HG03565 (cell line): ENCODE data around the gene PER2.

Source experiments
- ATAC-seq: cut with Tn5 transposase; IDR thresholded peaks from one replicate; pipeline ENCODE4 v1.9.1; 2021; ENCODE audit warnings: mild to moderate bottlenecking, moderate library complexity; ENCODE audit not compliant: unreplicated experiment

Gene PER2

DNA sequence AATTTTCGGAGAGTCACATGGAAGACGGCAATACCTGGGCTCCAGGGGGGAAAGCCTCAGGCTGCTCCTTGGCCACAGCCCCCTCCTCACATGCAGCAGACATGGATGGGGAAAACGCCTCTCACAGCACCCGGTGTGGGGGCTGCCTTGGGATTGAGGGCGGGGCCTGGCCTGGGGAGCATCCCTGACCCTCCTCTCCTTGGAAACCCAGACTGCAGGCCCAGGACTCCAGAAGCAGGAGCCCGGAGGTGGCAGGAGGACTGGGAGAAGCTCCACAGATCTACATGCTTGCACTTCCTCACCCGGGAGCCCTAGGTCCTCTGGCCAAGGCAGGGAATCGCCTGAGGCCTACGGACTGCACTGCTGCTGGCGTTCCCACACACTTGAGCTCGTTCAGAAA lies 36.4 kb downstream of the PER2 start:
- no peak for ATAC-seq

DNA sequence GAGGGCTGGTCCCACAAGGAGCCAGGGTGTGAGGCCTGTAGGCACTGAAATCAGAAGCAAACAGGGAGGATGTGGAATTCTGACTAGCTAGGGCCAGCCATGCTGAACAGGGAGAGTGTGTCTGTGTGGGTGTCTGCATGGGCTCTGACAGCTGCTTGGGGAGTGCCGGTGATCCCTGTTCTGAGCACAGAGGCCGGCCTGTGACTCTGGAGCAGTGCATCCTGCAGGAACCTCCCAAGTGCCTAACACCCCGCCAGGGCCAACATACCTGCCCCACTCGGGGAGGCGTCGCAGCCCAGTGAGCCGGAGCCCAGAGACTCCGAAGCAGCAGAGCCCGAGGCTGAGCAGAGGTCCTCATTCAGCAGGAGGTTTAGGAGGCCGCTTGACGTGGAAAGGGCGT lies 37.1 kb downstream of the PER2 start:
- ATAC-seq, result no peak

DNA sequence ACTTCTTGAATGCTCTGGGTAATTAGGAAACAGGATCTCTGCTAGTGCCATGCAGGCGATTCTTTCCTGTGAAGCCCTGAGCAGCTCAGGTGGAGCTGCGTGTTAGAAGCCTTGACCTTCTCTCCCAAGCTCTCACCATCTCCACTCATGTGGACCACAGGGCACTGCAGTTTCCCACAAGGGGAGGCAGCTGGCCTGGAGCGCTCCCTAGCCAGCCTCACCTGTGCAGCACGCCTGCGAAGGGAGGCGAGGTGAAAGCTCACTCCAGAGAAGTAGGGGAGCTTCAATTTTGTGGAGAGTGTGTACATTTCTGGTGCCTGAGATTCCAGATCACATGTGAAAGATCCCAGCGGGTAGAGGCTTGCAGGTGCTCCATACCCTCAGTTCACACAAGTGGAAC lies 37.5 kb downstream of the PER2 start:
- no peak for ATAC-seq

DNA sequence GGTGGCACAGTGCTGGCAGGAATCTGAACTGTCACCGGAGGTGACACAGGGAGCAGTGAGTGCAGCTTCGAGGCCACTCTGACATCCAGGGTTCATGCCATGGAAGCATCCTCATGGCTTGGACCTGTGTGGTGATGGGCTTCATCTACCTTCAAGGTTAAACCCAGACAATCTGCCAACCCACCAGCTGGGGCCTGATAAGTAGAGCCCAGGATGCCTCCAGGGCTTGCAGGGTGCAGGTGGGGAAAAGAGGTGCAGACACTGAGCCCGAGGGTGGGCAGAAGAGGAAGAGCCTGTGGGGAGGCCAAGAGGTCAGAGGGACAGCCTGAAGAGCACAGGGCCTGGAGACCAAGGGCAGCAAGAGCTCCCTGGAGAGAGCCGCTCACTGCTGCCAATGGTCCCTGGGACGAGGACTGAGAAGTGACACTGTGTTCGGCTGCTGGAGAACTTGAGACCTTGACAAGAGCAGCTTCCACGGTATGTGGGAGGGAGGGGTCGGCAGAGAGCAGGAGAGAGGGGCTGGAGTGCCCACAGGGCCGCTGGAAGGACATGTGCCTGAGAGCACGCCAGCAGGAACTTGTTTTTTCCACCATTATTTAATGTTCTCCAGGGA lies 40.5 kb downstream of the PER2 start:
- ATAC-seq, result no peak

DNA sequence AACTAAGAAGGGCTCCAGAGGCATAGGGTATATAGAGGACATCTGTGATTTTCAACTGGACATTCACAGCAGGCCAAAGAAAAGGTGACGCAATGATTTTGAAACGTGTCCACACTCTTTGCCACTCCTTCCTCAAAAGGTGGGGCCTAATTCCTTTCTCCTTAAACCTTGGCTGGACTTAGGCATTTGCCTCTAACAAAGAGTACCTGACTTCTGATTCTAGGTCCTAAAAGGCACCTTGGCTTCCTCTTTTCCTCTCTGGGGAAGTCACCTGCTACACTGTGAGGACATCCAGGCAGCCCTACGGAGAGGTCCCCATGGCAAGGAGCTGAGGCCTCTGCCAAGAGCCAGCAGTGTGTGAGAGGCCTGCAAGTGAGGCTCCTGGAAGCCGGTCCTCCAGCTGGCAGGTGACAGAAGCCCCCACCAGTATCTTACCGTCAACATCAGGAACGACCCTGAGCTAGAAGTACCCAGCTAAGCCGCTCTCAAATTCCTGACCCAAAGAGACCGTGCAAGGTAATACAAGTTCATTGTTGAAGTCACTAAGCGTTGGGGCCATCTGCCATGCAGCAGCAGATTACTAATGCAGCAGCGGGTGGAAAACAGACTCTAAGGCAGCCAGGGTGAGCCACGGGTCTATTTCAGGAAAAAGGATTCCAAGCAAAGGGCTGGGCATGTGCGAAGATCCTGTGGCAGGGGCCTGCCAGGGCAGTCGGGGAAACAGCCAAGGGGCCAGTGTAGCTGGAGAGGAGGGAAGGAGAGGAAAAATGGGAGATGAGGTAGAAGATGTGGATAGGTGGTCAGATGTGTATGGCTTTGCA lies 41.2 kb downstream of the PER2 start:
- ATAC-seq, result no peak

DNA sequence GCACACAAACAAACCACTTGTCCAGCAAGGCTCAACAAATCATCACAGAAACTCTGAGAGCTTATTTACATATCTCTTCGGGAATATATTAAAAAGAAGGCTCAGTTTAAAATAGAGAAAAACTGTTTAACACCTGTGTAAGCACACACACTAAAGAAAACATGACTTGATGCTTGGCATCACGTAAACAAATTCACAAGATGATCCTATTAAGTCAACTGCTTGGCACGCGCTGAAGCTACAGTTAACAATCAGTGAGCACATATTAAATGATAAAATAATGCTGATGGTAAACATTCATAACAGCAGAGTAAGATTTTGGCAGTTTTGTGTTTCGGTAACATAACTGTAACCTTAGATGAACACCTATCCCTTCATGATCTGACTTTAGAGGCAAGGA lies 44.3 kb downstream of the PER2 start:
- no peak for ATAC-seq

DNA sequence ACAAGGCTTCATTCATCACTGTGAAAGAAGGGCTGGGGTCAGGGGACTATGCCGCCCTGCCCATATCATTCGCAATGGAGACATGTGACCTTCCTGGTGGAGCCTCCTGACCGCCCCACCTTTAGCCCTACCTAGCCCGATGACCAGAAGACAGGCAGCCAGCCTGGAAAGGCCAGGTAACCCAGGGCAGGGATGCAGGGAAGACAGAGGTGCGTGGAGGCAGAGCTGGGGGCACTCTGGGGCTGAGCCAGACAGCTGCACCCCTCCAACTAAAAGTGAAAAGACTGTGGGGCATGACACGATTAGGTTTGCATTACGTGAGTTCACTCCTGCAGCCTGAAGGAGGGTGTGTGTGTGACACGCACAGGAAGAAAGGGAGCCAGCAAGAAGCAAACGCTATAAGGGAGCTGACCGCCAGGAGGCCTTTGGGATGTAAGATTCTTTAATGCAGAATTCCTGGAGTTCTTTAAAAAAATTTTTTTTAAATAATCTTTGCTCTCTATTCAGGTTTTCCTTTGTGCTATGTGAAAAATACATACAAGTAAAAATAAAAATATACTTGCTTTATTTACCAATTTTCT lies 44.8 kb downstream of the PER2 start:
- ATAC-seq, result no peak

DNA sequence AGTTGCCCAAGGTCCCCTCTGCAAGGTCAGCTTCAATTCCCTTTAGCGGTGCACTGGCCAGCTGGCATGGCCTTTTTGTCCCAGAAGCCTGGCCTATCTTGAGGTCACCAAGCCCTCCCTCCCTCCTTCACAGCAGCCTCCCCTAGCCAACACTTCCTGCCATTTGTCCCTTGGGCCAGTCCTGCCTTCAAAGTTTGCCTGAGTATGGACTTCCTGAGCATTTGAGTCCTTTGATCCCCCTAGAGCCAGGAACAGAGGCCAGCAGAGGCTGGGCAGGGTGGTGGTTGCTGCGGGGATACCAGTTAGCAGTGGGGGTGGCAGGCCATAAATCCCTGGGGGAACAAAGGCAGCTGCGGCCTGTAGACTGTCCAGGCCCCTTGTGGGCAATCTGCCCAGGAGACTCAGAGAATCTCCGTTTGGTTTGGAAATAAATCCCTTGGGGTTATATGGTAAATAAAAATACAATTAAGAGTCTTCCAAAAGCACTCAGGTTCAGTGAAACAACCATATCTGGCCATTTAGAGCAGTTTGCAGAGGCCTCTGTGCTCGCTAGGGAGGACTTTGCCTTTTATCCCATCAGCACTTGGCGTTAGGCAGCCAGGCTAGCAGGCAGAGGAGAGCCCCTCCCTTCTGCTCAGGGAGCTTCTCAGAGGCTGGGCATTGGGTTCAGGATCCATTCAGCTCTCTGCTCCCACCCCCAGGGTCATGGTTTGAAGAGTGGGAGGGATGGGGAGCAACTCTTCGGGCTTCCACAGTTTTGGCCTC lies 45.5 kb downstream of the PER2 start:
- no peak for ATAC-seq

DNA sequence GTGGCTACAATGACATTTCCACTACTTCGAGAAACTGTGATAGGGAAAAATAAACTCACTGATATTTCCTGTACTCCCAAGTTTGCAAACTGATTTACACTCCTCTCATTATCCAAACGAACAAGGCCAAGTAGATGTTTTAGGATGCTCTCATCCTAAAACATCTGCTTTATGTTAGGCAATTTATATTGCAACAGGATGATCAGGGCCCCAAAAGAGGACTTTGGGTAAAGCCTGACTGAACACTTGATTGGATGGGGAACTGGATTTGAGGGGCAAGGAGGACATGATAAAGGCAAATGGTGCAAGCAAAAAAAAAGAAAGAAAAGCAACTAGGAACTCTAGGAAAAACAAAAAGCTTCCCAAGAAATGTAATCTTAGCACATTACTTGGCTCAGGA lies 46.4 kb downstream of the PER2 start:
- ATAC-seq, result no peak

DNA sequence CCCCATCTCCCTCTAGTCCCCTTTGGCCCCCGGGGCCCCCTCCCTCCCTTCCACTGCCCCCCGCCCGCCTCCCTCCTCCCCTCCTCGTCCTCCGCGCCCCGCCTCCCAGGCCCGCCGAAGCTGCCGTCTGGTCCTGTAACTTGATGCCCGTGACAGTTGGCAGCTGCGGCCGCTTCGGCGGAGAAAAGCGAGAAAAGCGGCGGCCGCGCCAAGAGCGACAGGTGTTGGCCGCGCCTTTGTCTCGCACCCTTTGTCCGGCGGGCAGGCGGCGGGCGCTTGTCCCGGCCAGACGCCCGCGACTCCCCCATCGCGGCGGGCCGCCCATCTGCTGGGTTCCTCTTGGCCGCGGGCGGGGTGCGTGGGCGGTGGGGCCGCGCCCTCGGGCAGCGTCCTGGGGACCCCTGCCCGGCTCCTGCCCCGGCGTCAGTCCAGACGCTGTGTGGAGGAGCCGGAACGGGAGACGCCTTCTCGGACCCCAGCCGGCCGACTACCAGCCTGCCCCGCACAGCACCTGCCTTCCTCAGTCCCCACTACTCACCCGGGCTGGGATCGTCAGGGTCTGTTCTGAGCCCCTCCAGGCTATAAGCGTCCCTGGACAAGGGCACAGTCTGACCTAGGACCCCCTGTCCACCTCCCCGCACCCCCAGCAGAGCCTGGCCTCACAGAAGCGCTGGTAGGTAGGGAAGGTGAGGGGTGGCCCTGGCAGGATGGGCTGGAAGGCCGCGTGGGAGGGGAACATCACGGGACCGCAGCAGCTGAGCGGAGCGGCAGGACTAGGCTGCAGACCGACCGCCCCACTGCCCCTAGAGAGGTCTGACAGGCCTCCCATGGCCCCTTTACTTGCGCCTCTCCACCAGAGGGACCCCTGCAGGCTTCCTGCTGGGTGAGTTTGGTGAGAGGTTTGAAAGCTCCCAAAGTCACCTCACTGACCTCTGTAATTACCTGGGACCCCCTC lies 47.4 kb downstream of the PER2 start:
- ATAC-seq, result no peak

DNA sequence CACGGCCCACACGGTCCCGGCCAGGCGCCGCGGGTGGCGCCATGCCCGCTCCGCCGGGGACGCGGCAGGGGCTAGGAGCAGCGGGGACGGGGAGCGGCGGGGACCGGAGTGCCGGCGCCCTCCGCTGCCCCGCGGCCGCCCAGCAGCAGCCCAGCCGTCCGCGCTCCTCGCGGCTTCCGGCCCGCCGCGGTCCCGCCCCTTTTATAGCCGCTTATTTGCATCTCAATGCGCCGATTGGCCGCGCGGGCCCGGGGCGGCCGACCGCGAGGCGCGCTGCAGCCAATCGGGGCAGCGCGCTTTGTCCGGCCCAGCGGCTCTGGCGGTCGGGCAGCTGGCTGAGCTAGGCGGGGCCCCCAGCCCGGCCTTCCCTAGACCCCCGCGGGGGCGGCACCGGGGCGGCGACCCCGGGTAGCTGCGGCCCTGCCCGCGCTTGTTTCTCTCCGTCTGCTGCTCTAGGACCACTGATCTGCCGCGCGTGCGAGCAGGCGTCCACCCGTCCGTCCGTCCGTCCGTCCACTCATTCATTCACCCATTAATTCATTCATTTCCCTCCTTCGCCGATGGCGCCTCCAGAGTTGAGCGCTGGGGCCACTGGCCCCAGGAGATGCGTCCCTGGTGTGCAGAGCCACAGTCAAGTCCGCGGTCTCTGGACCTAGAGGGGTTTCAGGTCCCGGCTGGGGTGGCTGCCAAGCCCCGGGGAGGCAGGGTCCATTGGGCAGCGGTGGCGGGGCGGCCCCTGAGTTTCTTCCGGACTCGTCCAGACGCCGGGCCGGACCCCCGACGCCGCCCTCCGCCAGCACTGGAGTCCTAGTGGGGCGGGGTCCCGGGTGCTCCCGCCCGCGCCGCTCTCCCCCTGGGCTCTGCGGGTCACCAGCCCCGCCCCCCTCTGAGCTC lies 48.3 kb downstream of the PER2 start, which contains the start of gene HES6:
HES6 (minus strand) TSS at position 176 of the 894 bp plus-strand sequence; CDS start at position 43, 133 bp downstream.
- ATAC-seq, result peak; percentile 85

DNA sequence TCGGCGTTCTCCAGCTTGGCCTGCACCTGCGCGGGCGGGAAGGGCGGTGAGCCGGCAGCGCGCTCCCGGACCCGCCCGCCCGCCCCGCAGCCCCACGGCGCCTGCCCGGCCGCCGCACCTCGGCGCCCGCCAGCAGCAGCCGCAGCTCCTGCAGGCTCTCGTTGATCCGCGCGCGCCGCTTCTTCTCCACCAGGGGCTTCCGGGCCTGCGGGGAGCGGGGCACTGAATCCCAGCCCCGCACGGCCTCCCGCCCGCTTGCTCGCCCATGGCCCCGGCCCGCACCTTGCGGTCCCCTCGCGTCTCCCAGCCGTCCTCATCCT lies 48.9 kb downstream of the PER2 start:
- no peak for ATAC-seq

DNA sequence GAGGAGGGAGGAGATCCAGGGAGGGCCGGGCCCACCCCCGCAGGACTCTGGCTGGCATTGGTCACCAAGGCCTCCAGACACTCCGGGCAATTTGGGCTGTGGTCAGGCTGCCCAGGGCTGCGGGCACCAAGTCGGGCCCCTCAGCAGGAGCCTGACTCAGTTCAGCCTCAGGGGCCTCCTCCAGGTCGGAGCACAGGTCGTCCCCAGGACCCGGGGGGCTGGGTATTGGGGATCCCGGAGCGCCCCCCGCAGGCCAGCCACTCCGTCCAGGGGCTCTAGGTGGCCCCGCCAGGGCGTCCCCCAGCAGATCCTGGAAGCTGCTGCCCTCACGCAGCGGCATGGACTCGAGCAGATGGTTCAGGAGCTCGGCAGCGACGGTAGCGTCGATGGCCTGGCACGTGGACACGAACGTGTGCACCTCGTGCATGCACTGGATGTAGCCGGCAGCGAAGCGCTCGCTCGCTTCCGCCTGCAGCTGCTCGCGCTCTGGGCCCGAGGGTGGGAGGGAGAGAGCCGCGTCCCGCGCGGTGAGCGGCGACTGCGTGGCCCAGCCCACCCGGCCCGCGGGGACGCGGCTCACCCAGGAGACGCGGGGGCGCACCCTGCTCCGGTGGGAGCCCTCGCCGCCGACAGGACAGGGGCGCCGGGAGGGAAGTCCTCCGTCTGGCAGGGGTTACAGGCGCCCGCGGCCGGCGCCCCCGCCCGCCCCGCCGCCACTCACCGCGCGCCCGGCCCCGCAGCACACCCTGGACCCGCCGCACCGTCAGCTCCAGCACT lies 49.5 kb downstream of the PER2 start:
- no peak for ATAC-seq

DNA sequence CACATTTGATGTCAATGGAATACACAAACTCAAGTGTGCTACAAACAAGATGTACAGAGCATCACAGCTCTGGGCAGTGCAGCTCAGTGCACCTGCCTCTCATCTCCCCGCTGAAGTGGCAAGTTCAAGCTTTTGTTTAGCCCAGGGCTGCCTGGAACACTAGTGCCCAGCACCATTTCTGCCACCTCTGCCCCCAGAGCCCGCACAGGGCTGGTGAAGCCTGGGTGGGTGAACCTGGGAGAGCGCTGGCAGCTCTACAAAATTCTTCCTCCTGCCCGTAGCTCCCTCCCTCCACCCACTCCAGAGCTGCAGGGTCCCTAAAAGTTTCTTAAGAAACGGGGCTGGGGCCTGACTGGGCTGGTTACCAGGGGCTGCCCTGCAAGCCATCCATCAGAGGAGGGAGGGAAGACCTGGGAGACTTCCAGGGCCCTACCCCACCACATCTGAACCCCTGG lies 50.1 kb downstream of the PER2 start:
- no peak for ATAC-seq

DNA sequence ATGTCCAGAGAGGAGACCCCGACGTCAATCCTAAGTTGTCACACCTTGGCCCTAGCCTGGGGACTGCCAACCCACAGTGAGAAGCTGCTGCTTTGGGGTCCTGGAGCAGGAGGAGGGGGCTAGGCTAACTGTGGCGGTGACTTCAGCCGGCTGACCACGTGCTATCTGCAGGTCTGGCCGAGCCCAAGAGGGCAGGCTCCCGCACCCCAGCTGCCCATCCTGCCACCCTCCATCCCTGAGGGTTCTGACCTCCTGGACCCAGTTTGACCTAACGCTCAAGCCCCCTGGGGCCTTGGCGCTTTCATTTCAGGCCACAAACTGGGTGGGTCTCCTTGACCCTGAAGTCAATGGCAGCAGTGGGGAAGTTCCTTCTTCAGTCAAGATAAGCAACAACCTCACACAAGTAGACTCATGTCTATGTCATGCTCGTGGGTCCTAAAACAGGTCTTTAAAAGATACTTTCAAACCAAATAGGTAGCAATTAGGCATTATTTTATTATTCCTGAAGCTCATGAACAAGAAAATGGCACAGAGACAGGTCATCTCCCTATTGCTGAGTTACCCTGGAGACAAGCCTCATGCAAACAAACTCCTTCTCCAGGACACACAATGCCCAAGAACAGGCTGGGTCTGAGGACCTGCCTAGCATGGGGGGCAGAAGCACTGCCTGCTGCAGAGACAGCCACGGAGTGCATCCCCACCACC lies 50.8 kb downstream of the PER2 start:
- no peak for ATAC-seq

DNA sequence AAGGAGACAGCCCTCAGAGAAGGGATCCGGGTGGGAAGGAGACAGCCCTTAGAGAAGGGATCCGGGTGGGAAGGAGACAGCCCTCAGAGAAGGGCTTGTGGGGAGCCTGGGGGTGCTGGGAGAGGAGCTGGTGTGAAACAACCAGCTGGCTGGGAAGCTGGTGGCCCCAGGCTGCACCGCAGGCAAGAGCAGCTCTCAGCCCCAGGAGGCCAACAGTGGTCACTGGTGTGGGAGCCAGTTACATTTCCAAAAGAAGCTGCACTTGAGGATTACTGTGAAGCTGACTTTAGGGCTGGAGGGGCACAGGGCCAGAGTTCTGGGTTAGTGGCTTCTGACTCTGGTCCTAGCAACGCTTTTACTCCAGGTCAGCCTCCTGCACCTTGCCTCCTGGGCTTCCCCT lies 51.8 kb downstream of the PER2 start:
- ATAC-seq, result no peak

DNA sequence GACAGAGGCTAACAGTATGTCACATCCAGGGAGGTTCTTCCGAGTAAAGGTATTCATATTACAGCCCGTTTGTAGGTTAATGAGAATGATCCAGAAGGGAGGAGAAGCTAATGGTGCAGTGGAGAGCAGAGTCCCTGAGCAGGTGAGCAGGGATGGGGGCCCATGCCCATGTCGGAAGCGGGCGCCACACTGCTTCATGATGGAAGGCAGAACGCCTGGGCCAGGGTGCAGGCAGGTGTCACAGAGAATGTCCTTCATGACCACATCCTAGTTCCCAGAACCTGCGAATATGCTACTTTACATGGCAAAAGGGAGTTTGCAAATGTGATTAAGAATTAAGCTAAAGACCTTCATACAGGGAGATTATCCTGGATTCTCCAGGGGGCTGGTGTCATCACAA lies 52.6 kb downstream of the PER2 start:
- ATAC-seq, result no peak

DNA sequence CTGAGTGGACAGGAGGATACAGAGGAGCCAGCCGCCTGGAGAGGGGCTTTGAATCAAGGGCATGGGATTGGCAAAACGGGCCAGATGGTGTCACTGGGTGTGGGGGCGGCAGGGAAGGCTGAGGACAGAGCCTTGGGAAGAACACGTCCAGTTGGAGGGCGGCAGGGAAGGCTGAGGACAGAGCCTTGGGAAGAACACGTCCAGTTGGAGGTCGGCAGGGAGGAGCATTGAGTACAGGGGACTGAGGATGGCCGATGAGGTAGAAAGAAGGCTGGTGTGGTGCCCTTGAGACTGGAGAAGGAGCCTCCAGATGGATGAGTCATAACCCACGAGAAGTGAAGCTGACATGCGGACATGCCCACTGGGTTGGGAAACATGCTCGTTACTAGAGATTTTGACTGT lies 53.1 kb downstream of the PER2 start:
- ATAC-seq, result no peak
